ENCODE results near the gene TRPM3.
A peak's percentile ranks its signal among the peaks of the same experiment; 100 is the strongest.

The TRPM3 gene

GRCh38 chr9:70613024-70613768, 508.2 kb downstream of the TRPM3 start:
- no peak overlapping the region for H3K9ac ChIP-seq (ENCODE audit: low read length in 5 of 5)
- H3K4me1 ChIP-seq (ENCODE audit: control insufficient read depth in 5 of 5, insufficient read depth in 5 of 5, low read length in 5 of 5) = peaks cover 2 to 35% (median 14%) of the 10 kb centered on the region in 5 donors
- H3K4me3 ChIP-seq (ENCODE audit: low read depth in 1 of 5, low read length in 5 of 5) = no peak overlapping the region
- no peaks in the 10 kb centered on the region for H3K36me3 ChIP-seq (ENCODE audit: control insufficient read depth in 5 of 5, insufficient read depth in 5 of 5, low read length in 5 of 5)
- H3K9me3 ChIP-seq (ENCODE audit: control insufficient read depth in 5 of 5, low read length in 5 of 5) = no peaks in the 10 kb centered on the region
- no peaks in the 10 kb centered on the region for H3K27me3 ChIP-seq (ENCODE audit: control insufficient read depth in 5 of 5, insufficient read depth in 4 of 5, low read length in 5 of 5)
- H3K27ac ChIP-seq (ENCODE audit: low read depth, low read length) = no peak overlapping the region

GRCh38 chr9:70610287-70610644, 511.2 kb downstream of the TRPM3 start:
- Histone ChIP-seq H3K9me3 (ENCODE audit: control insufficient read depth in 5 of 5, low read length in 5 of 5) (no peaks in the 10 kb centered on the region), H3K27me3 (ENCODE audit: control insufficient read depth in 5 of 5, insufficient read depth in 4 of 5, low read length in 5 of 5) (no peaks in the 10 kb centered on the region), H3K36me3 (ENCODE audit: control insufficient read depth in 5 of 5, insufficient read depth in 5 of 5, low read length in 5 of 5) (no peaks in the 10 kb centered on the region), H3K9ac (ENCODE audit: low read length in 5 of 5) (no peak overlapping the region), H3K4me3 (ENCODE audit: low read depth in 1 of 5, low read length in 5 of 5) (no peak overlapping the region), H3K4me1 (ENCODE audit: control insufficient read depth in 5 of 5, insufficient read depth in 5 of 5, low read length in 5 of 5) (peaks cover under 1 to 31% (median 12%) of the 10 kb centered on the region in 5 donors), H3K27ac (ENCODE audit: low read depth, low read length) (no peak overlapping the region)

- Histone ChIP-seq H3K9ac (ENCODE audit: low read length in 5 of 5) (no peak overlapping the region), H3K27ac (ENCODE audit: low read depth, low read length) (no peak overlapping the region)
Measured at GRCh38 chr9:70609542-70610286, 511.7 kb downstream of the TRPM3 start.

GRCh38 chr9:70609011-70609410, 512.4 kb downstream of the TRPM3 start:
- Histone ChIP-seq H3K9me3 (ENCODE audit: control insufficient read depth in 5 of 5, low read length in 5 of 5) (no peaks in the 10 kb centered on the region), H3K4me3 (ENCODE audit: low read depth in 1 of 5, low read length in 5 of 5) (no peak overlapping the region), H3K36me3 (ENCODE audit: control insufficient read depth in 5 of 5, insufficient read depth in 5 of 5, low read length in 5 of 5) (no peaks in the 10 kb centered on the region), H3K27me3 (ENCODE audit: control insufficient read depth in 5 of 5, insufficient read depth in 4 of 5, low read length in 5 of 5) (no peaks in the 10 kb centered on the region), H3K9ac (ENCODE audit: low read length in 5 of 5) (no peak overlapping the region), H3K27ac (ENCODE audit: low read depth, low read length) (no peak overlapping the region), H3K4me1 (ENCODE audit: control insufficient read depth in 5 of 5, insufficient read depth in 5 of 5, low read length in 5 of 5) (peaks cover 0 to 20% (median 2%) of the 10 kb centered on the region in 5 donors)

More at GRCh38 chr9:70609542-70610286, 511.7 kb downstream of the TRPM3 start:
- no peaks in the 10 kb centered on the region for H3K27me3 ChIP-seq (ENCODE audit: control insufficient read depth in 5 of 5, insufficient read depth in 4 of 5, low read length in 5 of 5)
- H3K36me3 ChIP-seq (ENCODE audit: control insufficient read depth in 5 of 5, insufficient read depth in 5 of 5, low read length in 5 of 5) = no peaks in the 10 kb centered on the region
- peaks cover 0 to 25% (median 6%) of the 10 kb centered on the region in 5 donors for H3K4me1 ChIP-seq (ENCODE audit: control insufficient read depth in 5 of 5, insufficient read depth in 5 of 5, low read length in 5 of 5)
- no peak overlapping the region for H3K4me3 ChIP-seq (ENCODE audit: low read depth in 1 of 5, low read length in 5 of 5)
- no peaks in the 10 kb centered on the region for H3K9me3 ChIP-seq (ENCODE audit: control insufficient read depth in 5 of 5, low read length in 5 of 5)

- Histone ChIP-seq H3K4me1 (ENCODE audit: control insufficient read depth in 5 of 5, insufficient read depth in 5 of 5, low read length in 5 of 5) (peaks cover 0 to 16% (median 2%) of the 10 kb centered on the region in 5 donors), H3K27me3 (ENCODE audit: control insufficient read depth in 5 of 5, insufficient read depth in 4 of 5, low read length in 5 of 5) (no peaks in the 10 kb centered on the region), H3K36me3 (ENCODE audit: control insufficient read depth in 5 of 5, insufficient read depth in 5 of 5, low read length in 5 of 5) (no peaks in the 10 kb centered on the region), H3K27ac (ENCODE audit: low read depth, low read length) (no peak overlapping the region), H3K9me3 (ENCODE audit: control insufficient read depth in 5 of 5, low read length in 5 of 5) (no peaks in the 10 kb centered on the region), H3K4me3 (ENCODE audit: low read depth in 1 of 5, low read length in 5 of 5) (no peak overlapping the region), H3K9ac (ENCODE audit: low read length in 5 of 5) (no peak overlapping the region)
Measured at GRCh38 chr9:70607926-70608325, 513.5 kb downstream of the TRPM3 start.

GRCh38 chr9:70607329-70607728, 514.1 kb downstream of the TRPM3 start:
- H3K4me1 ChIP-seq (ENCODE audit: control insufficient read depth in 5 of 5, insufficient read depth in 5 of 5, low read length in 5 of 5) = peaks cover under 1 to 17% (median 4%) of the 10 kb centered on the region in 5 donors
- H3K36me3 ChIP-seq (ENCODE audit: control insufficient read depth in 5 of 5, insufficient read depth in 5 of 5, low read length in 5 of 5) = no peaks in the 10 kb centered on the region
- H3K9me3 ChIP-seq (ENCODE audit: control insufficient read depth in 5 of 5, low read length in 5 of 5) = no peaks in the 10 kb centered on the region
- no peak overlapping the region for H3K4me3 ChIP-seq (ENCODE audit: low read depth in 1 of 5, low read length in 5 of 5)
- no peaks in the 10 kb centered on the region for H3K27me3 ChIP-seq (ENCODE audit: control insufficient read depth in 5 of 5, insufficient read depth in 4 of 5, low read length in 5 of 5)
- no peak overlapping the region for H3K9ac ChIP-seq (ENCODE audit: low read length in 5 of 5)
- no peak overlapping the region for H3K27ac ChIP-seq (ENCODE audit: low read depth, low read length)

- H3K27me3 ChIP-seq (ENCODE audit: control insufficient read depth in 5 of 5, insufficient read depth in 4 of 5, low read length in 5 of 5) = peaks cover 0 to 3% (median 0%) of the 10 kb centered on the region in 5 donors
- H3K9ac ChIP-seq (ENCODE audit: low read length in 5 of 5) = no peak overlapping the region
- no peak overlapping the region for H3K4me3 ChIP-seq (ENCODE audit: low read depth in 1 of 5, low read length in 5 of 5)
- peaks cover 14 to 27% (median 23%) of the 10 kb centered on the region in 5 donors for H3K4me1 ChIP-seq (ENCODE audit: control insufficient read depth in 5 of 5, insufficient read depth in 5 of 5, low read length in 5 of 5)
- no peak overlapping the region for H3K27ac ChIP-seq (ENCODE audit: low read depth, low read length)
- no peaks in the 10 kb centered on the region for H3K36me3 ChIP-seq (ENCODE audit: control insufficient read depth in 5 of 5, insufficient read depth in 5 of 5, low read length in 5 of 5)
- H3K9me3 ChIP-seq (ENCODE audit: control insufficient read depth in 5 of 5, low read length in 5 of 5) = no peaks in the 10 kb centered on the region
Measured at GRCh38 chr9:70603020-70603411, 518.4 kb downstream of the TRPM3 start.

GRCh38 chr9:70602321-70603019, 519.0 kb downstream of the TRPM3 start:
- H3K9me3 ChIP-seq (ENCODE audit: control insufficient read depth in 5 of 5, low read length in 5 of 5) = no peaks in the 10 kb centered on the region
- H3K27me3 ChIP-seq (ENCODE audit: control insufficient read depth in 5 of 5, insufficient read depth in 4 of 5, low read length in 5 of 5) = peaks cover 0 to 3% (median 0%) of the 10 kb centered on the region in 5 donors
- peaks cover 14 to 27% (median 23%) of the 10 kb centered on the region in 5 donors for H3K4me1 ChIP-seq (ENCODE audit: control insufficient read depth in 5 of 5, insufficient read depth in 5 of 5, low read length in 5 of 5)
- H3K36me3 ChIP-seq (ENCODE audit: control insufficient read depth in 5 of 5, insufficient read depth in 5 of 5, low read length in 5 of 5) = no peaks in the 10 kb centered on the region
- peak overlapping the region; percentile 71 for H3K27ac ChIP-seq (ENCODE audit: low read depth, low read length)
- H3K9ac ChIP-seq (ENCODE audit: low read length in 5 of 5) = peak overlapping the region in 1 of 5 donors; percentile 64
- H3K4me3 ChIP-seq (ENCODE audit: low read depth in 1 of 5, low read length in 5 of 5) = peak overlapping the region in 3 of 5 donors; percentile 16 to 35 (median 31)

GRCh38 chr9:70601000-70601951, 520.1 kb downstream of the TRPM3 start:
- no peaks in the 10 kb centered on the region for H3K36me3 ChIP-seq (ENCODE audit: control insufficient read depth in 5 of 5, insufficient read depth in 5 of 5, low read length in 5 of 5)

More at GRCh38 chr9:70601000-70601951, 520.1 kb downstream of the TRPM3 start:
- H3K27me3 ChIP-seq (ENCODE audit: control insufficient read depth in 5 of 5, insufficient read depth in 4 of 5, low read length in 5 of 5) = peaks cover 0 to 3% (median 0%) of the 10 kb centered on the region in 5 donors
- peaks cover 14 to 27% (median 23%) of the 10 kb centered on the region in 5 donors for H3K4me1 ChIP-seq (ENCODE audit: control insufficient read depth in 5 of 5, insufficient read depth in 5 of 5, low read length in 5 of 5)
- H3K9ac ChIP-seq (ENCODE audit: low read length in 5 of 5) = peak overlapping the region; percentile 3 to 69 (median 40)
- H3K9me3 ChIP-seq (ENCODE audit: control insufficient read depth in 5 of 5, low read length in 5 of 5) = no peaks in the 10 kb centered on the region
- H3K27ac ChIP-seq (ENCODE audit: low read depth, low read length) = peak overlapping the region; percentile 71
- H3K4me3 ChIP-seq (ENCODE audit: low read depth in 1 of 5, low read length in 5 of 5) = peak overlapping the region; percentile 6 to 51 (median 46)

All from subcutaneous abdominal adipose tissue (tissue), 5 donors.